ENCODE measurements around the gene ITFG1. TPM values are rescaled to one million over a fixed set of nuclear protein-coding genes. Genes with fewer than 3 reads are reported as not detected.

ITFG1 gene
- total RNA-seq = 26.0 and 29.3 TPM in 2 replicates

DNA sequence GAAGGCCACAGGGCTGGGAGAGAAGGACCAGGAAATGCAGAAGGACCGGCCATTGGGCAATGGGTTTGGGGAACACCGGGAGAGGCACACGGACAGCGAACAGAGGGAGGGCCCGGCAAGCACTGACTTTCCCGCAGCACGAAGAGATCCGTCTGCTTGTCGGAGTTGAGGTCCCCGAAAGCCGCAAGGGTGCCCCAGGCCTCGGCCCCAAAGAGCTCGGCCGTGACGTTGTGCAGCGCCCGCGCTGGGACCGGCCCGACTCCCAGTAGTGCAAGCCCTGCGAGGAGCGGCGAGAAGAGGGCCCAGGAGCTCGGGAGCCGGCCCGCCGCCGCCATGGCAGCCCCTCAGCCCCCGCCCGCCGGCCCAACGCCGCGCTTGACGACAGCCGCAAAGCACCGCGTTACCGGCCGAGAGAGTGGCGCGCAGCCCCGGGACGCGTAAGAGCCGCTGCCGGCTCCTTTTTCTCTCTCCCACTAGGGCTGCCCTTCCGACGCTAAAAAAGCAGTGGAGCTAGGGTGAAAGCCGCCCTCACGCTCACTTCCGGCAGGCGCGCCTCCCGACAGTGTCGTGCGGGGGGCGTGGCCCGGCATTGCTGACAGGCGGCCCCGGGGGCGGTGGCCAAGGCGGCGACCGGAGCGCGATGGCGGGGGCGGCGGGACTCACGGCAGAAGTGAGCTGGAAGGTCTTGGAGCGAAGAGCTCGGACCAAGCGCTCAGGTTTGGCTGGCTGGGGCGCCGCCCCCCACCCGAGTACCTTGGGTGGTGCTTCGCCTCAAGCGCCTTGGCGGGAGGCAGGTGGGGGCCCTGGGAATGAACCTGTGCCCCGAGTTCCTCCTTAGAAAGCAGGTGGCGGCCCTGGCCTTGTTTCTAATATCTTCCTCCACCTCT is at the start of gene ITFG1, which contains the start of gene PHKB:
ITFG1 (minus strand) TSS at position 353 of the 887 bp plus-strand sequence; CDS start at position 335, 18 bp downstream.
PHKB (plus strand) TSS at position 621 of the 887 bp plus-strand sequence; CDS start at position 641, 20 bp downstream.
- intact Hi-C loops (cut with micrococcal nuclease) = loop anchor here (1.0 to 10.0 kb wide), 7 partner anchors 108 to 1154 kb away; partner anchors contain the start of genes ABCC12, DNAJA2, N4BP1 and NETO2

DNA sequence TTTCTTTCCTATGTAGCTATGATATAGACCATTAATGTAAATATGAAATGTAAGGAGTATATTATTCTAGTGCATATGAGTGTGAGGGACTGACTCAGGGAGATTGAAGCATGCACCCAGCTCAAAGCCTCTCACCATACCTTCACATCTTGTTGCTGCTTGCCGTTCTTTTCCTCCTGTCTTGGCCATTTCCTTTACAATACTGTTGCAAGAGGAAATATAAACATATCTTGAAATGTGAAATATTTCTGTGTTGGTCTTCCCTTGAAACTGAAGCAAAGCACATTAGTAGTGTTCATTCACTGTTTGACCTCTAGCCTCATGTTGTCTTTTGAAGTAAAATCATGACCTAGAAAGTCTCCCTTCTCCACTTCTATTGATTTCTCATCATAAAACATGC is 46.8 kb upstream of the ITFG1 start:
- intact Hi-C loops (cut with micrococcal nuclease) = no loop called here

DNA sequence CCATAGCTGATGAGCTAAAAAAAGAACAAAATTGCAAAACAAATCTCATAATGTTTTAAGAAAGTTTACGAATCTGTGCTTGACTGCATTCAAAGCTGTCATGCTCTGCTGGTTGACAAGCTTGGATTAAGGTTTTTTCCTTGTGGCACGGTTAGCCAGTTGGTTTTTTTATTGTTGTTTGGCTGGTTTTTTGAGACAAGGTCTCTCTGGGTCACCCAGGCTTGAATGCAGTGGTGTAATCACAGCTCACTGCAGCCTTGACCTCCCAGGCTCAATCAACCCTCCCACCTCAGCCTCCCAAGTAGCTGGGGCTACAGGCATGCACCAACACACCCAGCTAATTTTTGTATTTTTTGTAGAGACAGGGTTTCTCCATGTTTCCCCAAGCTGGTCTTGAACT is 45.9 kb upstream of the ITFG1 start:
- intact Hi-C loops (cut with micrococcal nuclease) = no loop called here

DNA sequence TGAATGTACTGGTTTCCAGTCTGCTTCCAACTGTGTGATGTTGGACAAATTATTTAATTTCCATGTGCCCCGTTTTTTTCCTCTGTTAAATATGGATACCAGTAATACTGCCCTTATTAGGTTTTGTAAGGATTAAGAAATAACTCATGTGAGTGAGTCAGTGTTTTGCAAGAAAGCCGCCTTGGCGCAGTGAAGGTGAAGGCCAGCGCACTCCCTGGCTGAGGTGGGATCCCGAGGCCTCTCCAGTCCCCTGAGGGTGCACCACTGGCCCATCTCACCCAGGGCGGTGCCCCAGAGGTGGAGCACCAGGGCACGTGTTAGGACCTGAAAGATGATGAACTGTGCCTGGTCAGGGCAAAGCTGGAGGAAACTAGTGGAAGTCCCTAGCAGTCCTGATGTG is 43.7 kb upstream of the ITFG1 start:
- intact Hi-C loops (cut with micrococcal nuclease) = no loop called here

DNA sequence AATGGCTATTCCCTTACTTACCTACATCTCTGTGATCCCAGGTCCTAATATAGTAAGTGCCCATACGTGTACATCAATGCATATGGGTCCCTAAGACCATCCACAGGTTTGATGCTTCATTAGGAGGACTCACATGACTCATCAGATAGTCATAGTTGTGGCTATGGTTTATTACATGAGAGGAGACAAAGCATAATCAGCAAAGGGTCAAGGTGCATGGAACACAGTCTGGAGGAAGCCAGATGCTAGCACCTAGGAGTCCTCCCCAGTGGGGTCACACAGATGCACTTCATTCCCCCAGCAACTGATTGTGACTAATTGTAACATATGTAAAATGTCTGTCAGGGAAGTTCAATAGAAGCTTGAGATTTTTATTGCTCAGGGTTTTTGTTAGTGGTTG is 43.1 kb upstream of the ITFG1 start:
- intact Hi-C loops (cut with micrococcal nuclease) = no loop called here

DNA sequence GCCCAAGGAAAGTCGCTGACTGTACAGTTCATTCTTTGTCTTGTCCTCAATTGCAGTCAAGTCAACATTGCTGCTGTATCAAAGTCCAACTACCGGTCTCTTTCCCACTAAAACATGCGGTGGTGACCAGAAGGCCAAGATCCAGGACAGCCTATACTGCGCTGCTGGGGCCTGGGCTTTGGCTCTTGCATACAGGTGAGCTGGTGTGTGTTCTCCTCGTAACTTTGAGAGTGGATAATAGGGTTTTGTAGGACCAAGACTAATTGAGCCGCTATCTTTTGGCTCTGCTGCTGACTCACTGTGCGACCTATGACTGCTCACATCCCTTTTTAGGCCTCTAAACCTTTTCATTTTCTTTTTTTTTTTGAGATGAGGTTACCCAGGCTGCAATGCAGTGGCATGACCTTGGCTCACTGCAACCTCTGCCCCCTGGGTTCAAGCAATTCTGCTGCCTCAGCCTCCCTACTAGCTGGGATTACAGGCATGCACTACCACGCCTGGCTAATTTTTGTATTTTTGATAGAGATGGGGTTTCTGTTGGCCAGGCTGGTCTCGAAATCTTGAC is 38.9 kb upstream of the ITFG1 start:
- intact Hi-C loops (cut with micrococcal nuclease) = no loop called here

DNA sequence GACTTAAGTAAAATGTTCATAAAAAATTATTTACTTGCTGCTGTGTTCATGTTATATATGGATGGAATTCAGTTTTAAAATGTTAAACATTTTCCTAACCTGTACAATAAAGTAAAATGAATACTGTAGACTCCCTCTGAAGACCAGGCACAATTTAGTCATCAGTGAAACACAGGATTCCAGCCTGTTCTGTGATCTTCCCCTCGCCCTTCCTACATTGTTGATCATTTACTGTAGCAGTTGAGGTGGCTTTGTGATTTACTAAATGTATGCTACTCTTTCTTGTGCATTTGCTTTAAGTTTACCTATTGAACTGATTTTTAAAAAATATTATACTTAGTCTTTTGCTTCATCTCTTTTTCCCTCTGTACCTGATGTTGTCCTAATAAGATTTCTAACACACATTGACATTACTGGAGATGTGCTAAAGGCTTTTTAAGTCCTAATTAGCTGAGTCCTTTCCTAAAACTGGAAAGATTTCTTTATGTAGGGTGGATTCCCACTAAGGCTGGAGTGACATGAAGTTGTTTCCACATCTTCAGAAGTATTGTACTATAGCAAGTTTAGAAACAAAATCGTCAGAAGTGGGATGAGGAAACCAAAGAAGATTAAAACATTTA is 38.3 kb upstream of the ITFG1 start:
- intact Hi-C loops (cut with micrococcal nuclease) = no loop called here

DNA sequence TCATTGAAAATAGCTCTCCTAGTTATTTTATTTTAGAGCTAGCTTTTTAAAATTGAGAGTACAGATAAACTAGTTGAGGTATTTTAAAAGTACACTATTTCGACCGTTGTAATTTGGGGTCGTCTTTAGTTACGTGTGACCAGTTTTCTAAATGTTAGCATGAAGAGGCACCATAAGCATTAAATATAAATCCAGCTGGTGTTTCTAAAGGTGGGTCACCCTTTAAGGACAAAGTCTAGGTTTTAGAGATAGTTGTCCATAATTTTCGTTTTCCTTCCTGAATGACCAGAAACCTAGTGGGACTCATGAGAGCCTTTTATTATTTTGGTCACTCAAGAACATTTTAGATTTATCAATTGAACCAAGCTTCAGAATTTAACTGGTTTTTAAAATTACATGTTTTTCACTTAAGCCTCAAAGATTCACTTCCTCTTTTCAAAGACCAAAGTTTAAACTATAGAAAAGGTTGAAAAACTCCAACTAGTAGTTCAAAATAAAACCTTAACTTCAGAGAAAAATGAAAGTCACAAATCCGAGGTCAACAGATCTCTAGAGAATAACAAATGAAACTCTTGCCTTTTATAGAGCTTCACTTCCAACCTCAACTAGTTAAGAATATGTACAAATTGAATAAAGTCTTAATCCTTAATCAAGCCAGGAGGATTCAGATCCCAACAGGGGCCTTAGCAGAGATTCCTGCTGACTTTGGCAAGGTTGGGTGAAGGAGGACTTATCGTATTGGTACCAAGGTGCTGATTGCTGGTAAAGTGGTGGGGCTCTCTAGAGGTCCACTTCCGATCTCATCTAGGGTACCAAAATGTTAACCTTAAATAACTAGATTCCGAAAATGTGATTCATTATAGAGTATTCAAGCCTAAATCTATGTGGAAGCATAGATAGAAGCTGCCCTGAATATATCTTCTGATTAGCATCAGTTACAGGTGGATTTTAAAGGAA is 32.8 kb upstream of the ITFG1 start:
- intact Hi-C loops (cut with micrococcal nuclease) = no loop called here

DNA sequence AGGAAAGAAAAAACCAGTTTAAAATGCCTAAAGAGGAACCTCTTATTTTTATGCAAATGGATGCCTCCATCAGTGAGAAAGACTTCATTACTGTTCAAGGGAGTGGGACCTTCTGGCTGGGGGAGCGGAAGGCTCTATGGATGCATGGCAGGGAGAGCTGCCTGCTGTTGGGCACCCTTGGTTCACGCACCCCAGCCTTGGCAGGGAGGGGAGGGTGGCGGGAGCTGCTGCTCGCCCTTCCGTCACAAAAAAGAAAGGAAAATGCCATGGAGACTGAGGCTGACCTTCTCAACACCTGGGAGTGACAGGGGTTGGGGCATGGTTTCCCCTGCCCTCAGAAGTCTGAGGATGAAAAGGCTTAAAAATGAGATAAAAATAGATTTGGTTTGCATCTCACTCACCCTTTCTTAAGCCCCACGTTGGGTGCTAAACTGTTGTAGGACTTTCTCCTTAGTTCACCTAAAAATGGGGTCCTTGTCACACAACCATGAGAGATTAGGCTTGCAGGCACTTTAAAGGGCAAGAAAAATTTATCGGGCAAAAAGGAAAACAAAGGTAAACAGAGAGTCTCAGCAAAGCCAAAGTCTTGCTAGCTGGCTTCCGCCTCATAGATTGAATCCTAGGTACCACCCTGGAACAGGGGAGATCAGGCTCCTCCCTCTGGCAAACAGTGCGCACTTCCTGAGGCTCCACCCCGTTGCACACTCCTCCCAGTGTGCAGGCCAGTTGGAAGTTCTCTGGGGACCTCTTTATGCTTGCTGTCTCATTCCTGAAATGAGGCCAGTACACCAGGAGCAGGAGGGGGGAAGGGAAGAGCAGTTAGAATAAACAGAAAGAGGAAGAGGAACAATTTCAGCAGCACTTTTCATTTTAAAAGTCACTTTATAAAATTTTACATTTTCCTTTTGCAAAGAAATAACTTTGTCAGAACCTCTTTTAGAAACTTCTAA is 31.8 kb upstream of the ITFG1 start:
- intact Hi-C loops (cut with micrococcal nuclease) = no loop called here

DNA sequence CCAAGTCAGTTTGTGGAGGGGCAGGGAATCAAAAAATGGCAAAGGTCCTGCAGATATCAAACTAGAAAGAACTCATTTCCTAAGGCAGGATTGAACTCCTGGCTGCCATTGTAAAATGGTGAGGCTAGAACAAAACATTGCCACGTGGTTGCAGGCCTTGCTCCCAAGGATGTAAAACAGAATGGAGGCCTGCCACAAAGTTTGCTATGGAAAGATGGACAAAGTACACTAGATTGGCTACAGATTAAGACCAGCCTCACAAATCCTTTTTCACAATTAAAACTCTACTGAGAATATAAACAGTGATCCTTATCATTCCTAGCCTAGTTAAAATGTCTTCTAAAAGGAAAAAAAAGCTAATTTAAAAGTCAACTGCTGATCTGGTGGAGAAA is 31.2 kb upstream of the ITFG1 start:
- intact Hi-C loops (cut with micrococcal nuclease) = no loop called here

DNA sequence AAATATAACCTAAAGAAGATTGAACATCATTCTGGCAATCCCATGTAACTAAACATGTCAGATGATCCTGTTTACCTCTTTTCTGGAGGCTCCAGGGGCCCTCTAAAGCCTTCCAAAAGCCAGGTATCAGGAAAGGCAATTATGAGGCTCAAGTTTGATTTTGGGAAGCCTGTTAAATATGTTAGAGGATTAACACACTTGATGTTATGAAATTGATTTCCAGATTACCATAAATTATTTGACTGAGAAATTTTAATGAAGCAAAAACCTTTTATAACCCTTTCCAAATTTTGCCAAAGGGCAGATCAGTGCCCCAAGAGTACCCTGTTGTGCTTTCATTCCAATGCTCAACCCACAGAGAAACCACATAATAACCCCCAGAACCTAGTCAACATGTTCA is 29.6 kb upstream of the ITFG1 start:
- intact Hi-C loops (cut with micrococcal nuclease) = no loop called here

DNA sequence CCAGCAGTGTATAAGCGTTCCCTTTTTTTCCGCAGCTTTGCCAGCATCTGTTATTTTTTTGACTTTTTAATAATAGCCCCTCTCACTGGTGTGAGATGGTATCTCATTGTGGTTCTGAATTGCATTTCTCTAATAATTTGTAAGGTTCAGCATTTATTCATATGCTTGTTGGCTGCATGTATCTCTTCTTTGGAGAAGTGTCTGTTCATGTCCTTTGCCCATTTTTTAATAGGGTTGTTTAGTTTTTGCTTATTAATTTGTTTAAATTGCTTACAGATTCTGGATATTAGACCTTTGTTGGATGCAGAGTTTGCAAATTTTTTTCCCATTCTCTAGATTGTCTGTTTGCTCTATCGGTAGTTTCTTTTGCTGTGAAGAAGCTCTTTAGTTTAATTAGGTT is 27.2 kb upstream of the ITFG1 start:
- intact Hi-C loops (cut with micrococcal nuclease) = no loop called here

DNA sequence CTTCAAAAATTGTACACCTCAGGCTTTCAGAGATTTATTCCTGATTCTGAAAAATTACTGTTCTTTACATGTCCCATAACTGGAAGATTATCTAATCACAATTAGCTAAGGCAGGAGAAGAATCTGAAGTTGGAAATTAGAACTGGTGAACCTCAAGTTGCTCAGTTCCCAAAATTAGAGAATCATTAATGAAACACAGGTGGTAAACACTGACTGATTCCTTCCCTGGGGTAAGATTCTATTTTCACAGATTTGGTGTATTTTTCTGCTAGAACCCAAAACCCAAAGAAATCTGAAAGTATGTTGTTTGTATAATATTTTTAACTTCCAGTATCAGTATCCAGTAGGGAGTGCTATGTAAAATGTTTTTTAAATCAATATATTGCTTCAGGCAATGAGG is 26.0 kb upstream of the ITFG1 start:
- intact Hi-C loops (cut with micrococcal nuclease) = no loop called here

DNA sequence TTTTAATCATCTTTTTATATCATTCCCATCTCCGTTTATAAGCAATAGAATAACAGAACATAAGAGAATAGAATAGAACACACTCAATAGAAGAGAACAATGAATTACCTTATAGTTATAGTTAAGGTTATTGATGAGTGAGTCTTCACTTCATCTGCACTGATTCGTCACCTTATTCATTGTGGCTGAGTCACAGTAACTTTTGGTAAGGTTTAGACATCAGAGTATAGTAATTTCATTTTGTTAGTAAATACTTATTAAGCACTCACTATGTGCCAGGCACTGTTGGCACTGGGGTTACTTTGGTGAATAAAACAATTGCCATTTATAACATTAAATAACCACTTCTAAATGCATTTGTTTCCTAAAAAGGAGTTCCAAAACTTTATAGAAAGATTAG is 22.8 kb upstream of the ITFG1 start:
- intact Hi-C loops (cut with micrococcal nuclease) = no loop called here

DNA sequence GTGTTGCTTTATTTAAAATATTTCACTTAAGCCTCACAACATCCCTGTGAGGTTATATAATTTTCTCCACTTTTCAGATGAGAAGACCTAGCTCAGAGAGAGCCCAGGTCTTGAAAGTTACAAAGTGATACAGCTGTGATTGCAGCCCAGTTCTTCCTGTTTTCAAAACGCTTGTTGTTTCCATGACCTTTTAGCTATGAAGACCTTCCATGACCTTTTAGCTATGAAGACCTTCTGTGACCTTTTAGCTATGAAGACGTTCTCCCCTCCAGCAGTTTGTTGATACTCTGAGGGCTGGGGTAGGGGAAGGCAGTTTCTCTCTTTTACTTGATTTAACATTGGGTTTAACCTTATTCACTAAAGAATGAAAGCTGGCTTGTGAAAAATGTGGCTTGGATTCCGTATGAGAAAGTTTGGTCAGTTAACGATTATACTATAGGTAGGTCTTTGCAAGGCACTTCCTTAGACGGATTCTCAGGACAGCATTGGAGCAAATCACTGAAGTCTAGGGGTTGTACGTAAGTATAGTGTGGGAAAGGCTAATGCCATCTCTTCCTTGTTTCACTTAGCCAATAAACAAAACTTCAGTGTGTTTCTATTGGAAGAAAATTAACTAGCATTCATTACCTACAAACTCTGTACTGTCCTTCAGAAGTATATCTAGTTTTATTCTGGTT is 21.0 kb upstream of the ITFG1 start:
- intact Hi-C loops (cut with micrococcal nuclease) = no loop called here

DNA sequence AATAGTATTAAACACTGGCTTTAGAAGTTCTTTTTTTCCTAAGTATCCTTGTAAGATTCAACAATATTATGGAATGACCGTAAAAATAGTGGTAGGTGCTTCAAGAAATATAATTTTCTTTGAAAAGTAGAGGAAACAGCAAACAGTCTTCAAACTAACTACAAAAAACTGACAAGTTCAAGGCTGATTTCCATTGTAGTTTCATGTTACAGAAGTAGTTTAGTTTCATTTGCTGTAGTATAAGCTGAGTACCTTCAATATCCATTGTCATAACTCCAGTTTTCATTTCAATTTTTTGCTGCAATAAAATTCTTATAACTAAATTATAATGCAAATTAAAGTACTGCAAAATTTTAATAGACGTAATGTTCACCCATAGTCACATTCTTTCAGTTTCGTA is 19.5 kb upstream of the ITFG1 start:
- intact Hi-C loops (cut with micrococcal nuclease) = no loop called here

DNA sequence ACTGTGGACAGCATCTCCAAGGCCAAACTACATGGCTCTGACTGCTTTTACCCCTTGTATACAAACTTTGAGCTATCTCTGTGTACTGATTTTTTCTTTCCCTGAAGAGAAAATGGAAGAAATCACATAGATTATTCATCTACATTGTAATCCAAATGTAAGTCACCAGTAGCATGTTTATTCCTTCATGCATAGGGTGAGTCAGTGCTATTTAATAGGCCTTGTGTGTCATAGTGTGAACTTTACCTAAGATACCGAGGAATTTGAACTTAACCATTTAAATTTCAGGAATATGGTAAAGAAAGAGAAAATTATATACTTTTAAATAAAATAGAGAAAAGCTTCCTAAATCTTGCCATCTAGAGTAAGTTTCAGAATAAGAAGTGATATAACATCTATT is 16.8 kb upstream of the ITFG1 start:
- intact Hi-C loops (cut with micrococcal nuclease) = no loop called here

DNA sequence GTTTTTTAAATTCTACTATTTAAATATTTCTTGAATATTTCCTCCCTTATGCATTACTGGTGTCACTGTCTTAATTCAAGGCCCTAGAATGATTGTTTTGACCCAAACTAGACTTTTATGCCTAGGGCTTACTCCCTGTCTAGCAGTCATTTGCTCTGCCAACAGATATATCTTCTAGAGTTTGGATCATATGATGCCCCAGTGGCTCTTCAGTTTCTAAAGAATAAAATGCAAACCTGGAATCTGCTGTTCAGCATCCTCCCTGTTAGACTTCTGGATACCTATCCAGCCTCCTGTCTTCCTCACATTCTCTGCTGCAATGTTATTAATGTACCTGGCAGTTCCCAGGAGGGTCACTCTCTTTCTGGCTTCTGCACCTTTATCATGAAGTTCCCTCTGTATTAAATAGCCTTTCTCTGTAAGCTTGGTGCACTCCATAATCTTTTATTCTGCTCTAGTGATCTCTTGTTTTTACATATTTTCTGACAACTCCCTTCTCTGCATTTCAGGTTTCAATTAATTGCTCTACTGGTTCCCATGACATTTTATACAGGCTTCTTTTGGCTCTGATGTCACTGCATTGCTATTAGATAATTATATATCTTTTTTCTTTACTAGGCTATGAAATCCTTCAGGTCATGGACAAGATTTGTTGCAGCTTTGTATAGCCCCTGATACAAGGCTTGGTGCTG is 15.9 kb upstream of the ITFG1 start:
- intact Hi-C loops (cut with micrococcal nuclease) = no loop called here

DNA sequence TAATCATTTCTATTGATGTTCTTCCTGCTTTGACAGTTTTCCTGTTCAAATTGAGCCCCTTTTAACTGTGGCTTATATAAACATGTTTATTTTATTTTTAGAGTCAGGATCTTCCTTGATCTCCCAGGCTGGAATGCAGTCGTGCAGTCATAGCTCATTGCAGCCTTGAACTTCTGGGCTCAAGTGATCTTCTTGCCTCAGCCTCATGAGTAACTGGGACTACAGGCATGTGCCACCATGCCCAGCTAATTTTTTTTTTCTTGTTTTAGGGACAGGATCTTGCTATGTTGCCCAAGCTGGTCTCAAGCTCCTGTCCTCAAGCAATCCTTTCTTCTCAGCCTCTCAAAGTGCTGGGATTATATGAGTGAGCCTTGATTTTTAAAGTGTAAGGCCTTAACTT is 14.9 kb upstream of the ITFG1 start:
- intact Hi-C loops (cut with micrococcal nuclease) = no loop called here

Data from T-helper 2 cell treated with Interferon-gamma antibody and Interleukin-4, amounts not matched to agents 100 ng/mL and 5 ng/mL, for 36 hours (primary cell).